NCI-H2029 (cell line): ENCODE data around the gene ACP5.
"Not testable (repeated sequence)": the region's sequence is repeated elsewhere in the genome, so short reads cannot be mapped to it uniquely, and the experiment has no call there.

Source experiments
- DNase-seq: peaks from one replicate; lab custom pipeline; 2025; lab: John Stamatoyannopoulos, UW

The ACP5 gene

GRCh38 chr19:11577451-11578257 lies at the start of gene ACP5:
ACP5 (minus strand) TSS chr19:11577645; CDS start chr19:11577317, 328 bp downstream.
- DNase-seq: no peak

GRCh38 chr19:11626252-11626651 lies 48.8 kb upstream of the ACP5 start:
- DNase-seq: no peak

GRCh38 chr19:11624069-11624463 lies 46.6 kb upstream of the ACP5 start:
- no peak for DNase-seq

GRCh38 chr19:11622401-11622800 lies 45.0 kb upstream of the ACP5 start:
- not testable (repeated sequence) for DNase-seq

GRCh38 chr19:11620553-11620952 lies 43.1 kb upstream of the ACP5 start:
- no peak for DNase-seq

GRCh38 chr19:11617180-11618062 lies 40.0 kb upstream of the ACP5 start:
- no peak for DNase-seq

GRCh38 chr19:11612816-11613511 lies 35.5 kb upstream of the ACP5 start:
- no peak for DNase-seq

GRCh38 chr19:11611730-11612129 lies 34.3 kb upstream of the ACP5 start:
- no peak for DNase-seq

- no peak for DNase-seq
These were observed 29.0 kb upstream of the ACP5 start for GRCh38 chr19:11606484-11606883.

GRCh38 chr19:11599704-11600103 lies 22.3 kb upstream of the ACP5 start:
- DNase-seq: not testable (repeated sequence)

- DNase-seq: no peak
These were observed 21.3 kb upstream of the ACP5 start for GRCh38 chr19:11598746-11599145.

- no peak for DNase-seq
These were observed 20.6 kb upstream of the ACP5 start for GRCh38 chr19:11598103-11598483.

GRCh38 chr19:11597202-11598102 lies 20.0 kb upstream of the ACP5 start, which contains the start of gene ZNF627:
ZNF627 (plus strand) TSS chr19:11597483; CDS start chr19:11597628, 145 bp downstream.
- DNase-seq: peak; percentile 97

GRCh38 chr19:11596156-11596555 lies 18.7 kb upstream of the ACP5 start:
- DNase-seq: no peak

- no peak for DNase-seq
These were observed 16.6 kb upstream of the ACP5 start for GRCh38 chr19:11594084-11594483.

- peak; percentile 33 for DNase-seq
These were observed 10.7 kb upstream of the ACP5 start for GRCh38 chr19:11587975-11588631.

GRCh38 chr19:11587302-11587974 lies 10.0 kb upstream of the ACP5 start:
- DNase-seq: peak; percentile 52

- no peak for DNase-seq
These were observed 8.9 kb upstream of the ACP5 start for GRCh38 chr19:11586331-11586730.

GRCh38 chr19:11581740-11582139 lies 4.3 kb upstream of the ACP5 start:
- DNase-seq: no peak

- no peak for DNase-seq
These were observed 2.7 kb upstream of the ACP5 start for GRCh38 chr19:11580116-11580515.
